ENCODE results near the gene SLC51A. TPM values are rescaled to one million over a fixed set of nuclear protein-coding genes. Genes with fewer than 3 reads are reported as not detected.

The SLC51A gene
- total and polyA plus RNA-seq, 2 of the 8 experiments (the other 6 are each of a cell fraction or from before 2014, with no cell fraction given) = 6.3 to 9.8 TPM

DNA sequence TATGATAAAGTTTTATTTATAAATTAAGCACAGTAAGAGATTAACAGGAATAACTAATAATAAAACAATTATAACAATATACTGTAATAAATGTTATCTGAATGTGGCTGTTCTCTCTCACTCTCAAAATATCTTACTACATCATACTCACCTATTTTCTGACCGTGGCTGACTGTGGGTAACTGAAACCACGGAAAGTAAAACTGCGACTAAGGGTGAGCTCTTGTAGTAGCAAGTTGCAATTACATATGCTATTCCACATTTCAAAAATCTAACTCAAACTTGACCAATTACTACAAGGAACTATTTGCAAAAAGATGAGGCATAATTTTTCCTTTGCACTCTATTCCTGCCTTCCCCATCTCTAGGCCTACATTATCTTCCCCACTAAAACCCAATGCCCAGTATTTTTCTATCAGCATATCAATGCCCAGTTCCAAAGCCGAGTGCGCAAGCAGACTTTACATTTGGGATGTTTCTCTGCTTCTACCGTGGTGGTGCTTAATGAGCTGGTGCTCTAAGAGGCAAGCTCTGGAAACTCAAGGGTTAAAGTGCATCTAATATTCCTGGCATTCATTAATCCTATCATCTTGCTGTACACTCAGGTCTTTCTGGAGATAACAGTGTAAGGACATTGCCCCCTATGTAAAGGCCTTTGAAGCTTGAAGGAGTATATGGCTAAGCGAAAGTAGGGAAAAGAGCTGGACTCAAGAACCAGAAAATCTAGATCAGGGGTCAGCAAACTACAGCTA, 64.5 kb downstream of the SLC51A start (continued):
- no peak for TF ChIP-seq CBX5 (IDR thresholded peaks at IDR 0.05; ENCODE audit: low read depth, low read length)
- no peak for TF ChIP-seq TAF7 (optimal IDR thresholded peaks at IDR 0.05; ENCODE audit: borderline replicate concordance, low read depth, low read length)
- no peak for TF ChIP-seq GTF2F1 (IDR thresholded peaks at IDR 0.05; ENCODE audit: borderline replicate concordance, low read depth, low read length)
- no peak for TF ChIP-seq BRCA1 (IDR thresholded peaks at IDR 0.05; ENCODE audit: low read depth, low read length)
- TF ChIP-seq SIN3A (conservative IDR thresholded peaks at IDR 0.05 in 1 of 2, IDR thresholded peaks at IDR 0.05 in 1 of 2; ENCODE audit: low read depth in 1 of 2, low read length in 2 of 2) = no peak
- TF ChIP-seq CHD1 (IDR thresholded peaks at IDR 0.05; ENCODE audit: low read depth, low read length) = no peak
- no peak for TF ChIP-seq ASH2L (IDR thresholded peaks at IDR 0.05; ENCODE audit: low read length)
- no peak for TF ChIP-seq MAFK (IDR thresholded peaks at IDR 0.05; ENCODE audit: low read depth, low read length)
